Measurements from ENCODE around the gene SDCBP2.

The SDCBP2 gene

DNA sequence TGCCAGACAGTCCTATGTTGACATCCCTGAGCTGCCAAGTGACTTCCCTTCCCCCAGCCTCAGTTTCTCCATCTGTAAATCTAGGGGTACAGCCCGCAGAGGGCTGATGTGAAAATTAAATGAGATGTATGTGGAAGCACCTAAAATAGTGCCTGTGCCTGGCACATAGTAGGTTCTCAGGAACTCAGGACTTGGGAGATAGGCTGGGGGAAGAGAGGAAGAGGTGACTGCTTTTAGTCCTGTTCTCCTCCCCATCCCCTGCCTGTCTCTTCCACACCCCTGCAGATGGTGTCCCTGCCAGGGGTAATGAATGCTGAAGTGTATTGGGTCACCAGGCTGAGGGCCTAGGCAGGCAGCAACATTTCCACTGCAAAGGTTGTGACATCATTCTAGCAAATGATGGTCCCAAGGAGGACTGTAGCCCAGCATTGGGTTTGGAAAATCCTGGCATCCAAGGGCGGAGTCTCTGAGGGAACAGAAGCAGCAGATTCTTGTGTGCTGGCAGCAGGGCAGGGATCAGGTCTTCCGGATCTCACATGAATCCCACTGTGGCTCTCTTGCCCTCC is 61.0 kb downstream of the SDCBP2 start:
- no peak for DNase-seq

DNA sequence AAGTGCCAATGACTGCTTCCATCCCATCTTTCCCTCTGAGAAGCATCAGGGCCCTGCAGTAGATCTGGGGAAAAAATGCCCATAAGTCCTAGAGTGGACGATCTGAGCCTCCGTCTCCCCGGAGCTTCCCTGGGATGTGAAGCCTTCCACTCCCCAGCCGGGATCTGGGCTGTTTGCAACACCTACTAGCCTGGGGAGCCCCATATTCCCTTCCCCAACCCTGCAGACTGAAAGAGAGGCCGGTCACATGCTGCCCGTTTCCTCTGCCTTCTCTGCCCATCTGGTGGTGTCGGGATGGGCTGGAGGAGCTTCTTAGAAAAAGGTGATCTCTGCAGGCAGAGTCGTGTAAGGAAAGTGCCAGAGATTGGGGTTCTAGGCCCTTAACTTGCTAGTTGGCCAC is 61.8 kb downstream of the SDCBP2 start:
- no peak for DNase-seq

DNA sequence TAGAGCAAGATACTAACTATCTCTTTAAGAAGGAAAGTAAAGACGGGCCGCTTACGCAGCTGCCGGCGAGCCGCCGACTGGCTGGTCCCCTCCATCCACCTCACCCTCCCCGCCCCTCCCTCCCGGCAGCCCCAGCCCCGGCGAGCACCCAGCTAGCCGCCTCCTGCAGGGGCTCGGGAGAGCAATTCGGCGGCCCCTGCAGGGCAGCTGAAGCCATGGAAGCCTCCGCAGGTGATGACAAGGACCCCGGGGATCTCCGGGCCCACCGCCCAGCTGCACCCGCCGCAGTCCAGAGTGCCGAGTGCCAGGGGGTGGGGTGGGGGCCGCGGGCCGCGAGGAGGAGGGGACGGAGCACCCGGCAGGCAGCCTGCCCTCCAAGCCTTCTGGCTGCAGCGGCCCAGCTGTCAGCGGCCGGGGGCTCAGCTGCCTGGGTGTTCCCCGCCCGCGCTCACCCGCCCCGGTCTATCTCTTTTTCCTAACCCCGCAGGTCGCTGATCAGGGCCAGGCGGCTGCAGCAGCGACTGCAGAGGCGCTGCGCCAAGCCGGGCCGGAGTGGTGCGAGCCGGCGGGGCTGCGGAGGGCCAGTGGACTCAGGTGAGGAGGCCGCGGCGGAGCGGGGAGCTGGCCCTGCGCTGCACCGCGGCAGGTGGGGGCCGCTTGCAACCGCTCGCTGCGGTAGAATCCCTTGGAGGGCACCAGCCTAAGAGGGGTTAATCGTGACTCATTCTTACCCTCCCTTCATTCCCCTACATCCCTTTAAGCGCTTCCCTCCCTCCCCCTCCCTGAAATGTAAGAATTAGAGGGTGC is 62.6 kb downstream of the SDCBP2 start, which contains the start of gene SNPH:
TSS of gene SNPH (plus strand) at position 128 of the 807 bp plus-strand sequence. CDS start 29,946 bp downstream, outside the sequence.
- peak; percentile 74 for DNase-seq

DNA sequence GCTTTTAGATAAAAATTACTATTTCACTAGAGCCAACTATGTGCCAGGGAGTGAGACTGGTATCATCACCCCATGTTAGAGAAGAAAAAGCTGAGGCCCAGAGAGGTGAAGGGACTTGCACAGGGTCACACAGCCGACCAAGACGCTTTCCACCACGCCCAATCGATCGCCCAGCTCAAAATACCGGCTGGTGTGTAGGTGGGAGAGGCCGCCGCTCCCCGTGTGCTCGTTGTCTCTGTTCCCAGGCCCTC is 63.1 kb downstream of the SDCBP2 start:
- DNase-seq: no peak

DNA sequence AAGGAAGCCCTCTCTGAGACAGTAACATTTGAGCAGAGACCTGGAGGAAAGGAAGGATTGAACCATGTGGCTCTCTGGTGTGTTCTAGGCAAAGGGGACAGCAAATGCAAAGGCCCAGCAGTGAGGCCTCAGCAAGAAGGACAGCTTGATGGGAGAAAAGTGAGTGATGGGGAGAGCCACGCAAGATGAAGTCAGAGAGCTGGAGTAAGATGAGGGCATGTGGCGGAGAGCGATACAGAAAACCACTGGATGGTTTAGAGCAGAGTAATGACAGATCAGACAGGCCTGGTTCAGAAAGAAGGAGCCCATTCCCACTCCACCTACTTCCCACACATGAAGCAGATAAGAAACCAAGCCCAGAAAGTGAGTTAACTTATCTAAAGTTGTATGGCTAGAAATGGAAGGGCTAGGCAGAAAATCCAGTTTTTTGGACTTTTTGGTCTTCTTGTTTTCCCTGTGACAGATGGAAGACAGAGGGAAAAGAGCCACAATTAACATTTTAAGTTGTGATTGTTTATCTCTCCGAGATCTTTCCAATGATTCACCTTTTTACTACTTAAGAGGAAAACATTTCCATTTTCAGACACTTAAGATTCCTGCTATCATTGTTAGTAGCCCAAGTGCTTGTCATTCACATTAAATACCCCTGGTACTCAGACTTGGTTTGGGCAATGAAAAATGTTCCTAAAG is 63.6 kb downstream of the SDCBP2 start:
- no peak for DNase-seq

DNA sequence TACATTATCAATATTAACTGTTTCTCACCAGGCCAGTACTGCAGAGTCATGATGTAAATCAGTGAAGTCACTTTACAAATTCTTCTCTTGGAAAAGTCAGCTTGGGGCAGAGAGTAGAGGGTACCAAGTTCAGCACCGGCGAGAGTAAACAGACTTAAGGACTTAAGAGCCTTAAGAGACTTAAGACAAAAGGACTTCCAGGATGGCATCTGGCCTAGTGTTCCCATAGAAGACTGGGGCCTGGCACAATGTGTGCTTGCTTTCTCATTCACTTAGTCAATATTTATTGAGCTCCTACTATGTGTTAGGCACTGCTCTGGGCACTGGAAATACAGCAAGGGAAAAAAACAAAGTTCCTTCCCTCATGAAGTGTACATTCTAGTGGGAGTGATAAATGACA is 64.2 kb downstream of the SDCBP2 start:
- no peak for DNase-seq

DNA sequence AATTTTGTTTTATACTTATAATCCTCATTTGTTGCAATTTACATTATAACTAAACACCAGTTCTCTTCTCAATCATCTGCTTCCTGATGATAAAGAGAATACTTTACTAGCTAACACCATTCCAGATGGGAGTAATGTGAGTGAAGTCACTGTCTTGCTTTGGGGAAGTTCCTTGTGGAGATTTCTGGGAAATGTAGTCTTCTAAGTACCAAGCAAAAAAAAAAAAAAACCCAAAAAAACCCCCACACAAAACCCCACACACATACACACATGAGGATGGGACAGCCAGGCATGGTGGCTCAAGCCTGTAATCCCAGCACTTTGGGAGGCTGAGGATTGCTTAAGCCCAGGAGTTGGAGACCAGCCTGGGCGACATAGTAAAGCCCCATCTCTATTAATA is 65.1 kb downstream of the SDCBP2 start:
- no peak for DNase-seq

All from stimulated activated CD4-positive, alpha-beta T cell treated with anti-CD3 and anti-CD28 coated beads, Interleukin-4, amount 100 ng/mL, for 1 hour (primary cell).